Astrocyte of the hippocampus (primary cell): ENCODE measurements around the gene RHOV.
A peak's percentile ranks its signal among the peaks of the same experiment; 100 is the strongest.
"Not testable (repeated sequence)": the region's sequence is repeated elsewhere in the genome, so short reads cannot be mapped to it uniquely, and the experiment has no call there.

ENCODE experiments used
- DNase-seq: peaks from one replicate; pipeline ENCODE4 v3.0.0; 2011; ENCODE audit warnings: low read depth, low spot score

Gene RHOV

GRCh38 chr15:40875991-40876730, 2.1 kb upstream of the RHOV start:
- DNase-seq = no peak

GRCh38 chr15:40872791-40873693, 992 bp downstream of the RHOV start:
- no peak for DNase-seq

GRCh38 chr15:40871749-40872617, 2.1 kb downstream of the RHOV start:
- DNase-seq = no peak

GRCh38 chr15:40870716-40871115, 3.3 kb downstream of the RHOV start:
- DNase-seq = no peak

GRCh38 chr15:40869686-40870085, 4.3 kb downstream of the RHOV start:
- no peak for DNase-seq

GRCh38 chr15:40867199-40867598, 6.8 kb downstream of the RHOV start:
- no peak for DNase-seq

GRCh38 chr15:40863660-40864270, 10.3 kb downstream of the RHOV start:
- no peak for DNase-seq

GRCh38 chr15:40861147-40861546, 12.9 kb downstream of the RHOV start:
- DNase-seq = not testable (repeated sequence)

- peak; percentile 88 for DNase-seq
Observed at GRCh38 chr15:40859206-40859851, 14.7 kb downstream of the RHOV start.

GRCh38 chr15:40858706-40859105, 15.3 kb downstream of the RHOV start:
- DNase-seq = no peak

- peak; percentile 86 for DNase-seq
Observed at GRCh38 chr15:40857601-40858341, 16.3 kb downstream of the RHOV start.

- DNase-seq = no peak
Observed at GRCh38 chr15:40856746-40857145, 17.3 kb downstream of the RHOV start.

- DNase-seq = no peak
Observed at GRCh38 chr15:40855706-40856234, 18.3 kb downstream of the RHOV start.

- no peak for DNase-seq
Observed at GRCh38 chr15:40854161-40854560, 19.9 kb downstream of the RHOV start.

GRCh38 chr15:40853241-40853890, 20.7 kb downstream of the RHOV start:
- DNase-seq = no peak

- DNase-seq = no peak
Observed at GRCh38 chr15:40852529-40852928, 21.5 kb downstream of the RHOV start.

GRCh38 chr15:40850576-40851112, 23.4 kb downstream of the RHOV start:
- no peak for DNase-seq

- peak; percentile 49 for DNase-seq
Observed at GRCh38 chr15:40847223-40847961, 26.6 kb downstream of the RHOV start.
